IPS DF 19.7 (cell line): Measurements from ENCODE around the gene BIRC2.

Experiments used
- DNase-seq: peaks from one replicate; pipeline ENCODE4 v3.0.0-alpha.2; 2013; ENCODE audit warnings: low read depth, low spot score

BIRC2 gene

DNA sequence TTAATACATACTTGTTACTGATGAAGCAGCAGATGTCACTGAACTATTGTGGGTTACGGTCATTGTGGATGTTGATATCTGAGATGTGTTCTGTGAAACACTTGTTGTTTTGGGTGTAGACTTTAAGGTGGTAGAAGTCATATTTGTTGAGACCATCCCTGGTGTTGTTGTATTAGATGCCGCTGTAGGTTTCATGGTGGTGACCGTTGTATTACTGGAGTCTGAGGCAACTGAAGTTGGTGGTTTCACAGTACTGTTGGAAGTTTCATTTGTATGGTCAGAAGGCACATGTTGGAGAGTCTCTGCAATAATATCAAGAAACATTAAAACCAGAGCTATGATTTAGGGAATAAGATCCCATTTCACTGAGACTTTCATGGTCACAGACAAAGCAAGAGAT lies 54.9 kb downstream of the BIRC2 start:
- no peak for DNase-seq

DNA sequence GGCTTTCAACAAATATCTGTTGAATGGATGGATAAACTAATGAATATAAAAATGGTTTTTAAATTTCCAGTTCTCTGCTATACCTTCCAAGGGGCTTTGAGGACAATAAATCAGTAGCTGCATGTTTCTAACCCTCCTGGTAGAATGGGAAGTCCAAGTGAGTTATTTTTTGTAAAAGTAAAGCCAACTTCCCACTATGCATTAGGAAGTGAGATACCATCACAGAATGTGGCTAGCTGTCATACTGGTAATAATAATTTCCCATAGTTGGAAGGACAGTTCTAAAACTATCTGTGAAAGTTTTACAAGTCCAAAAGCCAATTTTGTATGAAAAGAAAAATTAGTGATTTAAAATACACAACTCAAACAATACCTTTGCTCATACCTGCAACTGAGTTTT lies 55.5 kb downstream of the BIRC2 start:
- DNase-seq, result no peak

DNA sequence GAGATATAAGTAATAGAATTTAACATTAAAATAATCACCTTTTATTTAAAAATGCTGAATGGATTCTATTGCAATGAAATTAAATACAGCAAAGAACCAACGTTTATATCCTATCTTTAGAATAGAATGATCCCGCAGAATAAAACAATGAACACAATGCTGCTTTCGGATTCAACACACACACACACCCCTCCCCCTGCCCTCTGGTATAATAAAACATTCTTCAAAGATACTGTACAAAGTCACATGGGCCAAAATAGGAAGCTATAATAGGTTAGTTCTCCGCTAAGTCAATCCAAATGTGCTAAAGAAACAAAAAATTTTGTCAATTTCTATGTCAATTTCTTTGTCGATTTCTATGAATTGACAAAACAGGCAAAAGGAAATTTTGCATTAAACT lies 58.5 kb downstream of the BIRC2 start:
- no peak for DNase-seq

DNA sequence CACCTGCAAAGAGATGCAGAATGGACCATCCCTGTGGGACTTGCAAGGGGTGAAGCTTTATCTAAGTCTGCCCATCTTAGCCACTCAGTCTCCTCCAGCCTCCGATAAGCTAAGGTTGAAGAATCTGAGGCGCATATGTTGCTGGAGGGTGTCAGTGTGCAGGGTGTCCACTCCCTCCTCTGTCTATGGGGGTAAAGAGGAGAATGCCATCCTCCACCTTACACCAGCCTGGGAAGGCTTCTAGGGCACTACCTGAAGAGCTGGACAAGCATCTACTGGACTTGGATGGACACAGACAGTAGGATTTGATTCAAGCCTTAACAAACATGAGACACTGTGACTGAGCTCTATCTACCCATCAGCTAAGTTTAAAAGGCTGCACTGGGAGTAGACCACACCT lies 59.1 kb downstream of the BIRC2 start:
- DNase-seq, result no peak

DNA sequence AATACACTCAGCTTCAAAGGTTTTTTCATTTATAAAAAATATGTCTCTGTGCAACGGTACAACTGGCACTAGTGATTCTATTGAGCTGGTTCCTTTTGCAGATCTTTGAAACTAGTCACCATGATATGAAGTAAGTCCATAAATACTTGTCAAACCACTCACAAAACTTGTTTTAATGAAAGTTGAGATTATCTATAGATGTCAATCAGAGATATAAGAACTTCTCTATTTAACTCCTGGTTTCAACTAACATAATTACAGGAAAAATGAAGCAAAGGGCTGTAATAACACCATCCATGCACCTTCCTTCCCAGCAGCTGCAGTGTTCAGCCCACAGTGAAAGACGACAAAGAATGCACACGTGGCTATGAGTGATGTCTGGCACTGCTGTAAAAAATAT lies 60.9 kb downstream of the BIRC2 start:
- DNase-seq, result no peak

DNA sequence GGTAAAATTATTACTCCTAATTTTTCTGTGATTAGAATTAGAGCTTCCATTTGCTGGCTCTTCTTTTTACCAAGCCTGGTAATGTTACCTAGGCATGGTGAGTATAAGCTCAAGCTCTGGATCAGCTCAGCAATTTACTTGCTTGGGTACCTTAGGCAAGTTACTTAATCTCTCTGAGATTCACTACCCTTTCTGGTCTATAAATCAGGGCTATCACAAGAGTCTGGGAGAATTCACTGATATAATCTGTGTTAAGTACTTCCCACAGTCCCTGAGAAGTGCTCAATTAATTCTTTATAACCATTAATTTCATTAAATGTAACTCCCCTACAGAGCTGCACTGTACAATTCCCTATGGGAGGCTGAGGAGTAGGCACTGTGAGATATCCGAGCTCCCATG lies 61.3 kb downstream of the BIRC2 start:
- DNase-seq, result no peak

DNA sequence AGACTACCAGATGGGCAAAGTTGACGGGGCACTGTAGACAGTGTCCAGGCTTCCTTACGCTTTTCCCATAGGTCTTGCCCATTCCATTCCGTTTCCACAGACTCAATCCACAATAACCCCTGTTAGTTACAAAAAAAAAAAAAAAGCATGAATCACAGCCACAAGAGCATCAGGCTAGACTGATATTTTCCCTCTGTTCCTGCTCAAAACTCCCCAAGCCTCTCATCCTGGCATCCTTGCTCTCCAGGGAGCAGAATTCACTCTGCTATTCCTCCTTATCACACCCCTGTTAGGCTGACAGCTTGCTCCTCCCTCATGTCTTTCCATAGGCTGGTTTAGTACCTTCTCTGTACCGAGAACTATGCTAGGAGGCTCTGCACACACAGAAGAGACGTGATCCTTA lies 63.4 kb downstream of the BIRC2 start:
- no peak for DNase-seq

DNA sequence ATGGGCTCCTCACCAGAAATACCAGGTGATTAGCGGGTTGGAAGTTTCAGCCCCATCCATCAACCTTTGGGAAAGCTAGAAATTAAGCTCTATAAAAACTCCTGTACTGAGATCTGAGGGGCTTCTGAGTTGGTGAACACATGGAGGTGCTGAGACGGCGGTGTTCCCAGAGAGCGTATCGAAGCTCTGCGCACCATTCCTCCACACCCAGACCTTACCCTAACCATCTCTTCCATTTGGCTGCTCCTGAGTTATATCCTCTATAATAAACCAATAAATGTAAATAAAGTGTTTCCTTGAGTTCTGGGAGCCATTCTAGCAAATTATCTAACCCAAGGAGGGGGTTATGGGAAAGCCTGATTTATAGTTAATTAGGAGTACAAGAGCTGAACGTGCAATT lies 64.1 kb downstream of the BIRC2 start:
- no peak for DNase-seq

DNA sequence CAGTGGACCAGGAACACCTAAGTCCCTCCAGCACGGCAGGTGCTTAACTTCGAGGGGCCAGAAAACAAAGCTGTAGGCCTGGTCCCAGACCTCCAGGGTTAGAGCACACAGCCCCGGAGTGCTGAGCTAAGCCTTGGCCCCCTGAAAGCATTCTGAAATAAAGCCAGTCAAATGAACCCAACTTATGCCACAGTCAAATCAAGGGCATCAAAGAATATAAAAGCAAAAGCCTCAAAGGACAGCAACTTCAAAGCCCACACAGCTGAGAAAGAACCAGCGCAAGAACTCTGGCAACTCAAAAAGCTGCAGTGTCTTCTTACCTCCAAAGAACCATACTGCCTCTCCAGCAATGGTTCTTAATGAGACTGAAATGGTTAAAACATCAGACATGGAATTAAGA lies 66.5 kb downstream of the BIRC2 start:
- no peak for DNase-seq

DNA sequence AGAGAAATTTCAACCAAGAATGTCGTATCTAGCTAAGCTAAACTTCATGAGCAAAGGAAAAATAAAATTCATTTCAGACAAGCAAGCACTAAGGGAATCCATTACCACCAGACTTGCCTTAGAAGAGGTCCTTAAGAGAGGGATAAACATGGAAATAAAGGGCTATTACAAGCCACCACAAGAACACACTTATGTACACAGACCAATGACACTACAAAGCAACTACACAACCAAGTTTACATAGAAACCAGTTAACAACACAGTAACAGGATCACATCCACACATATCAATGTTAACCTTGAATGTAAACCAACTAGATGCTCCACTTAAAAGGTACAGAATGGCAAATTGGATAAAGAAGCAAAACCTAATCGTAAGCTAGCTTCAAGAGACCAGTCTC lies 67.5 kb downstream of the BIRC2 start:
- DNase-seq, result no peak

DNA sequence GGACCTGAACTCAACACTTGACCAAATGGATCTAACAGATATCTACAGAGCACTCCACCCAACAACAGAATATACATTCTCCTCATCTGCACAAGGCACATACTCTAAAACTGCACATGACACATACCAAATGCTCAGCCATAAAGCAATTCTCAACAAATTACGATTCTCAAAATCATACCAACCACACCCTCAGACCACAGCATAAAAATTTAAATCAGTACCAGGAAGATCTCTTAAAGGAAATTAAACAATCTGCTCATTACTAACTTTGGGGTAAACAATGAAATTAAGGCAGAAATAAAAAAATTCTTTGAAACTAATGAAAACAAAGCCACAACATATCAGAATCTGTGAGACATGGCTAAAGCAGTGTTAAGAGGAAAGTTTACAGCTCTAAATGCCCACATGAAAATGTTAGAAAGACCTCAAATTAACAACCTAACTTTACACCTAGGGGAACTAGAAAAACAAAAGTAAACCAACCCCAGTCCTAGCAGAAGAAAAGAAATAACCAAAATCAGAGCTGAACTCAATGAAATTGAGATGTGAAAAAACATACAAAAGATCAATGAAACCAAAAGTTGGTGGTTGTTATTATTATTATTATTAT lies 68.4 kb downstream of the BIRC2 start:
- DNase-seq, result no peak

DNA sequence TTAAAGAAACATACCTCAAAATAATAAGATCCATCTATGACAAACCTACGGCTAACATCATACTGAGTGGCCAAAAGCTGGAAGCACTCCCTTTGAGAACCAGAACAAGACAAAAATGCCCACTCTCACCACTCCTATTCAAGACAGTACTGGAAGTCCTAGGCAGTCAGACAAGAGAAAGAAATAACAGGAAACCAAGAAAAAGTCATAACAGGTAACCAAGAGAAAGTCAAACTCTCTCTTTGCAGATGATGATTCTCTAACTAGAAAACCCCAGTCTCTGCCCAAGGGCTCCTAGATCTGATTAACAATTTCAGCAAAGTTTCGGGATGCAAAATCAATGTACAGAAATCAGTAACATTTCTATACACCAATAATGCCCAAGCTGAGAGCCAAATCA lies 70.0 kb downstream of the BIRC2 start:
- DNase-seq, result no peak

DNA sequence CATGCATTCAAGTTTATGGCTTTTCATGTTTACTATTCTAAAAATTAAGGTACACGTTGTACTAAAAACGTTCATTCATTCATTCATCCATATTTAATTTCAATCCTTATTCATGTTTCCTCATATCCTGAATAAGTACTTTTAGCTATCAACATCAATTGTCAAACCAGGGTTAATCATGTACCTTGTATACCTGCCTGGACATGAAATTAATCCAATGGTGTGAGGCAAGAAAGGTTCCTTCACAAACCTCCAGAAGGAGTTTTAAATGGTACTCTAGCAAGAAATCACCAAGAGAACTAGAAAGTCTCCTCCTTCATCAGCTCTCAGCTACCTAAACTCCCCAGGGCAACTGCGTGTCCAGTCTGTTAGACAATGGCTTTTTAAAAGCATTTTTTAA lies 72.2 kb downstream of the BIRC2 start:
- no peak for DNase-seq

DNA sequence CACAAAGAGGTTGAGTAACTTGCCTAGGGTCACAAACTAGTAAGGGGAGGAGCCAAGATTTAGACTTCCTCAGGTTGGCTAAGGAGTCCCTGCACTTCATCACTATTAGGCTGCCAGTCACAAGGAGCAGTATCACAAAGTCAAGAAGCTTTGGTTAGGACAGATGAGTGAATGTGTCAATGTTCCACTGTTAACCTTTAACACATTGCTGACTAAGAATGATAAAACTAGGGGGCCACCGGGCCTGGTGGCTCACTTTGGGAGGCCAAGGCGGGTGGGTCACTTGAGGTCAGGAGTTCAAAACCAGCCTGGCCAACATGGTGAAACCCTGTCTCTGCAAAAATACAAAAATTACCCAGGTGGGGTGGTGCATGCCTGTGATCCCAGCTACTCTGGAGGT lies 73.5 kb downstream of the BIRC2 start:
- DNase-seq, result no peak

DNA sequence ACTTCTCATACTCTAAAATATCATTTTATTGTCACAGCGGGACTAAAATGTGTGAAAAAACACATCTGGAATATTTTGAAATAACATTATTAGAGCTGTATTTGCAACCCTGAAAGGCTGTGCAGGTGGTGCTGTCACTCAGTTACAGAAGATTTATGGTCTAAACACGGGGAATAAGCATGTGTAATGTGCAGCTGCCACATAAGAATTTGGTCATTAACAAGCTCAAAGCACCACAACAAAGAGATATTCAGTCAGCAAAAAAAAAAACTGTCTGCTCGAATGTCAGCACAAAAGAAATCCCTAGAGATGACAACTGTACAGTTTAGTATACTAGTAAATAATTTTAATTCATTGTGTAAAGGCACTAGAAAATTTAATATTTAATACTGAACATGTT lies 74.2 kb downstream of the BIRC2 start:
- DNase-seq, result no peak

DNA sequence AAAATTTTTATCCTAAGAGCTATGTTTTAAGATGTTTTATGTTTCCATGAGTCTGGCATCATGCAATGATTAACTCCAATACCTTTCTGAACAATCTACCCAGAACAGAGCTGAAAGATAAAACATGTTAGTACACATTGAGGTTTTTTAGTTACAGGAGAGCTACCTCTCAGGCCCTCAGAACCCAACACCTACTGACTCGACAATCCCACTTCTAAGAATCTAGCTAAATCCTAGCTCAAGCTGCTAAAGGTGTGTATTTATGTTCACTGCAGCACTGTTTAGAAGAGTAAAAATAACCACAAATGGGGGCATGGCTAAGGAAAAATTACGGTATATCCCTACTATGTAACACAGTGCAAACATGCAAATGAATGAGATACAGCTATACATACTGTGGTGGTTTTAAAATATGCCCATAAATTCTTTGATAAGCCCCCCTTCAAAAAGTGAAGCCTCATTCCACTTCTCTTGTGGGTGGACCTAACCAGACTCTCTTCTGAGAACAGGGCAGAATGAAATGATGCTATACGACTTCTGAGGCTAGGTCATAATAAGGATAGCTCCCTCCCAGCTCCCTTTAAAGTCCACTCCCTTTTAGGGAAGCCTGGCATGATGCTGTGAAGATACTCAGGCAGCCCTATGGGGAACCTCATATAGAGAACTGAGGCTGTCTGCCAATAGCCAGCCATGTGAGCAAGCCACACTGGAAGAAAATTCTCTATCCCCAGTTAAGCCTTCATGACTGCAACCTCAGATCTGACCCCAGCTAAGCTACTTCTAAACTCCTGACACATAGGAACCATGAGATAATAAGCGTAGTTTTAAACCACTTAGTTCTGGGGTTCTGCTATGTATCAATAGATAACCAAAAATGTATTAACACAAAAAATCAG lies 76.1 kb downstream of the BIRC2 start:
- no peak for DNase-seq

DNA sequence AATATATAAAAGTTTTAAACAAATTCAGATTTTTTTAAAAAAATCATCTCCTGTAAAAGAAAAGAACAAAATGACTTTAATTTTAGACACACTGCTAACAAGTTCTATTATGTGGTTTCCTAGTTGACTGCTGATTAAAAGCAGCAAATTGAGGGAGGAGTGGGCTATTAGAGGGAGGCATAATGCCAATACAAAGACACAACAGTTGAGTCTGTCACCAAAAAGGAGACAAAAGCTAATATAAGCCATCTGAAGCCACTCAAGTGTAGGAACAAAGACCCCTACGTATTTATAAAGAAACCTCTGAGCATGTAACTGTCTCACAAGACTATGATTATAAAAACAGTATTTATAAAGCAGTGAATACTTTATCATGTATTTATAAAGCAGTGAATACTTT lies 76.9 kb downstream of the BIRC2 start:
- DNase-seq, result no peak

DNA sequence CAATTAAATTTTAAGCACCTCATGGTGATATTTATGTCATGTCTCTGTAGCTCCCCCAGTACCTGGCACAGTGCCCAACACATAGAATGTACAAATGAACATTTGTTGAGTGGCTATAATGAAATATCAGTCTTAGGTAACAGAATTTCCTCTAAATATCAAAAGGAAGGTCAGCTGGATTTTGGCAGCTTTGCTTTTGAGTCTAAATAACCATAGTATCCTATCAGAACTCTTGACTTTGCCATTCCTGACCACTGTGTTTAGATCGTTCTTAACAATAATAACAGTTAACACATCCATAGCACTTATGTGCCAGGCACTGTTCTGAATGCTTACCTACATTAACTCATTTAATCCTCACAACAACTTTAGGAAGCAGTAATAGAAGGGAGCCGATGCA lies 79.0 kb downstream of the BIRC2 start:
- no peak for DNase-seq

DNA sequence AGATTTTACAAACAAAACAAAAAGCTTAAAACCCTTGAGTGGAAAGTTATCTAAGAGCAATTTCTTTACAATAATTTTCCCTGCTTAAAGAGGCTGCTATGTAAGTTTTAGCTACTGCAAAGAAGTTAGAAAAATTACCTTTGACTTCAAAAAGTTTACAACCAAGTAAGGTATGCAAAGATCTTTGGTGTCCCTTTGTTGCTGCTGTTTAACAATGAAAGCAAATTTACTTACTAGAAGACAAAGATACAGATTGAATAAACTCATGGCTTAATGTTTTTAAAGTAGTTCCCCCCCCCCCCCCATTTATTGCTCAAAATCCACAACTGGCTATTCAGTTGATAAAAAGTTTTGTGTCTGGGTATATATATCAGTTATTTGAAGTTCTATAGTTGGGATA lies 79.6 kb downstream of the BIRC2 start:
- no peak for DNase-seq

DNA sequence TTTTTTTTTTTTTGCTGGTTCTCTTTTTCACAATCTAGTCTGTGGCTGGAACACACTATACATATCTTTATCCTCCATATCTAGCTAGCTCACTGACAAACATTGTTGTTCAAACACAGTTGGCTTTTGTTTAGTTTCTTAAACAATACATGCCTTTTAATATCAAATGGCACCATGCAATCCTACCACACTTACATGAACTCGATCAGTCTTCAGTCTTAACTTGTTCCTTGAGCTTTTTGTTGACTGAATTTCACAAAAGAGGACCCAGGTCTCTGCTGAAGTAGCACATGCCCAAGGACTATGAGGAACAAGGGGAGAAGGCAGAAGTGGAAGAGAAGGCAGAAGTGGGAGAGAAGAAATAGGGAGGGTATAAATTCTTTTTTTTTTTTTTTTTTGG lies 80.1 kb downstream of the BIRC2 start:
- DNase-seq, result no peak
